ENCODE measurements around the gene CDH22.

CDH22 gene

GRCh38 chr20:46308258-46309157 is at the start of gene CDH22:
CDH22 (minus strand) TSS chr20:46308498; CDS start chr20:46251294, 57,204 bp downstream.
- DNase-seq, result peak; percentile 59 to 79

GRCh38 chr20:46357030-46357514 is 48.8 kb upstream of the CDH22 start:
- DNase-seq, result no peak

- DNase-seq, result no peak
Measured at GRCh38 chr20:46356195-46357029, 48.1 kb upstream of the CDH22 start.

GRCh38 chr20:46355778-46356177 is 47.5 kb upstream of the CDH22 start:
- no peak for DNase-seq

- no peak for DNase-seq
Measured at GRCh38 chr20:46354920-46355654, 46.8 kb upstream of the CDH22 start.

- no peak for DNase-seq
Measured at GRCh38 chr20:46354207-46354555, 45.9 kb upstream of the CDH22 start.

GRCh38 chr20:46353500-46354206 is 45.4 kb upstream of the CDH22 start:
- no peak for DNase-seq

- DNase-seq, result no peak
Measured at GRCh38 chr20:46352370-46352938, 44.2 kb upstream of the CDH22 start.

- DNase-seq, result no peak
Measured at GRCh38 chr20:46351357-46352058, 43.2 kb upstream of the CDH22 start.

- DNase-seq, result no peak
Measured at GRCh38 chr20:46350986-46351267, 42.6 kb upstream of the CDH22 start.

- DNase-seq, result no peak
Measured at GRCh38 chr20:46350201-46350985, 42.1 kb upstream of the CDH22 start.

- no peak for DNase-seq
Measured at GRCh38 chr20:46349742-46350056, 41.4 kb upstream of the CDH22 start.

GRCh38 chr20:46349035-46349741 is 40.9 kb upstream of the CDH22 start:
- peak; percentile 25 to 64 for DNase-seq

GRCh38 chr20:46347841-46348803 is 39.8 kb upstream of the CDH22 start:
- no peak for DNase-seq

- DNase-seq, result no peak
Measured at GRCh38 chr20:46346770-46347169, 38.5 kb upstream of the CDH22 start.

- DNase-seq, result no peak
Measured at GRCh38 chr20:46344488-46345162, 36.3 kb upstream of the CDH22 start.

GRCh38 chr20:46343975-46344357 is 35.7 kb upstream of the CDH22 start:
- no peak for DNase-seq

- DNase-seq, result no peak
Measured at GRCh38 chr20:46343348-46343974, 35.2 kb upstream of the CDH22 start.
